ENCODE data around the gene TNNC2. TPM values are rescaled to one million over a fixed set of nuclear protein-coding genes. Genes with fewer than 3 reads are reported as not detected.
A peak's percentile ranks its signal among the peaks of the same experiment; 100 is the strongest.

TNNC2 gene
- total and polyA plus RNA-seq, 5 donors: 0.46 to 0.77 TPM; not detected in 3

- no peak for DNase-seq
- intact Hi-C loops (cut with DNase I): no loop called here
- no peak for ATAC-seq
- H3K27ac ChIP-seq (ENCODE audit: low read length): no peak overlapping the region
- no peaks in the 10 kb centered on the region for H3K9me3 ChIP-seq (ENCODE audit: control insufficient read depth, low read length)
- H3K27me3 ChIP-seq (ENCODE audit: control insufficient read depth, insufficient read depth): no peaks in the 10 kb centered on the region
- no peak overlapping the region for H3K4me3 ChIP-seq (ENCODE audit: low read length)
- peaks cover 3% of the 10 kb centered on the region for H3K4me1 ChIP-seq (ENCODE audit: control insufficient read depth, insufficient read depth, low read length)
- 68% methylated on average over 3 of the region's 3 CpGs for WGBS
Observed at GRCh38 chr20:45818239-45818638, 8.9 kb downstream of the TNNC2 start.

GRCh38 chr20:45817376-45818194 is 9.5 kb downstream of the TNNC2 start:
- 59% methylated on average over 9 of the region's 9 CpGs for WGBS
- no peak for ATAC-seq
- no peak for DNase-seq
- Histone ChIP-seq H3K9me3 (ENCODE audit: control insufficient read depth, low read length) (no peaks in the 10 kb centered on the region), H3K27me3 (ENCODE audit: control insufficient read depth, insufficient read depth) (no peaks in the 10 kb centered on the region), H3K4me1 (ENCODE audit: control insufficient read depth, insufficient read depth, low read length) (no peaks in the 10 kb centered on the region), H3K27ac (ENCODE audit: low read length) (peak overlapping the region; percentile 31), H3K4me3 (ENCODE audit: low read length) (no peak overlapping the region)
- intact Hi-C loops (cut with DNase I): no loop called here

- intact Hi-C loops (cut with DNase I): no loop called here
- Histone ChIP-seq H3K27ac (ENCODE audit: low read length) (no peak overlapping the region), H3K27me3 (ENCODE audit: control insufficient read depth, insufficient read depth) (no peaks in the 10 kb centered on the region), H3K9me3 (ENCODE audit: control insufficient read depth, low read length) (no peaks in the 10 kb centered on the region), H3K4me1 (ENCODE audit: control insufficient read depth, insufficient read depth, low read length) (no peaks in the 10 kb centered on the region), H3K4me3 (ENCODE audit: low read length) (no peak overlapping the region)
- WGBS: 96% methylated on average over 3 of the region's 3 CpGs
- DNase-seq (no peak), ATAC-seq (no peak)
Observed at GRCh38 chr20:45816951-45817350, 10.2 kb downstream of the TNNC2 start.

GRCh38 chr20:45814314-45814713 is 12.8 kb downstream of the TNNC2 start:
- ATAC-seq (no peak), DNase-seq (no peak)
- H3K27me3 ChIP-seq (ENCODE audit: control insufficient read depth, insufficient read depth): no peaks in the 10 kb centered on the region
- H3K4me1 ChIP-seq (ENCODE audit: control insufficient read depth, insufficient read depth, low read length): no peaks in the 10 kb centered on the region
- 90% methylated on average over 3 of the region's 3 CpGs for WGBS
- H3K27ac ChIP-seq (ENCODE audit: low read length): no peak overlapping the region
- H3K9me3 ChIP-seq (ENCODE audit: control insufficient read depth, low read length): no peaks in the 10 kb centered on the region
- H3K4me3 ChIP-seq (ENCODE audit: low read length): no peak overlapping the region
- intact Hi-C loops (cut with DNase I): no loop called here

GRCh38 chr20:45813489-45813888 is 13.6 kb downstream of the TNNC2 start:
- intact Hi-C loops (cut with DNase I): no loop called here
- Histone ChIP-seq H3K4me3 (ENCODE audit: low read length) (no peak overlapping the region), H3K27me3 (ENCODE audit: control insufficient read depth, insufficient read depth) (no peaks in the 10 kb centered on the region), H3K4me1 (ENCODE audit: control insufficient read depth, insufficient read depth, low read length) (no peaks in the 10 kb centered on the region), H3K27ac (ENCODE audit: low read length) (no peak overlapping the region), H3K9me3 (ENCODE audit: control insufficient read depth, low read length) (no peaks in the 10 kb centered on the region)
- ATAC-seq (no peak), DNase-seq (no peak)
- 61% methylated on average over 7 of the region's 7 CpGs for WGBS

GRCh38 chr20:45813006-45813340 is 14.1 kb downstream of the TNNC2 start:
- Histone ChIP-seq H3K27ac (ENCODE audit: low read length) (no peak overlapping the region), H3K9me3 (ENCODE audit: control insufficient read depth, low read length) (no peaks in the 10 kb centered on the region), H3K4me1 (ENCODE audit: control insufficient read depth, insufficient read depth, low read length) (no peaks in the 10 kb centered on the region), H3K4me3 (ENCODE audit: low read length) (peak overlapping the region; percentile 57), H3K27me3 (ENCODE audit: control insufficient read depth, insufficient read depth) (no peaks in the 10 kb centered on the region)
- ATAC-seq (no peak), DNase-seq (no peak)
- intact Hi-C loops (cut with DNase I): no loop called here
- 5% methylated on average over 11 of the region's 11 CpGs for WGBS

GRCh38 chr20:45812157-45813005 is 14.7 kb downstream of the TNNC2 start, which contains the start of gene UBE2C:
UBE2C (plus strand) TSS chr20:45812644; CDS start chr20:45812696, 52 bp downstream.
- WGBS: under 1% methylated on average over 65 of the region's 65 CpGs
- intact Hi-C loops (cut with DNase I): no loop called here
- no peaks in the 10 kb centered on the region for H3K4me1 ChIP-seq (ENCODE audit: control insufficient read depth, insufficient read depth, low read length)
- peak within 1 kb of the TSS; percentile 57 for H3K4me3 ChIP-seq (ENCODE audit: low read length)
- no peaks in the 10 kb centered on the region for H3K9me3 ChIP-seq (ENCODE audit: control insufficient read depth, low read length)
- DNase-seq (peak; percentile 97 to 99 (median 98)), ATAC-seq (peak; percentile 99)
- no peak within 1 kb of the TSS for H3K27ac ChIP-seq (ENCODE audit: low read length)
- H3K27me3 ChIP-seq (ENCODE audit: control insufficient read depth, insufficient read depth): no peaks in the 10 kb centered on the region

GRCh38 chr20:45810191-45810970 is 16.7 kb downstream of the TNNC2 start:
- Histone ChIP-seq H3K27ac (ENCODE audit: low read length) (no peak overlapping the region), H3K27me3 (ENCODE audit: control insufficient read depth, insufficient read depth) (no peaks in the 10 kb centered on the region), H3K9me3 (ENCODE audit: control insufficient read depth, low read length) (no peaks in the 10 kb centered on the region), H3K4me3 (ENCODE audit: low read length) (no peak overlapping the region), H3K4me1 (ENCODE audit: control insufficient read depth, insufficient read depth, low read length) (no peaks in the 10 kb centered on the region)
- ATAC-seq (no peak), DNase-seq (no peak)
- 89% methylated on average over 8 of the region's 8 CpGs for WGBS
- intact Hi-C loops (cut with DNase I): no loop called here

- Histone ChIP-seq H3K4me1 (ENCODE audit: control insufficient read depth, insufficient read depth, low read length) (no peaks in the 10 kb centered on the region), H3K27ac (ENCODE audit: low read length) (no peak overlapping the region), H3K4me3 (ENCODE audit: low read length) (no peak overlapping the region), H3K9me3 (ENCODE audit: control insufficient read depth, low read length) (no peaks in the 10 kb centered on the region), H3K27me3 (ENCODE audit: control insufficient read depth, insufficient read depth) (no peaks in the 10 kb centered on the region)
- DNase-seq (no peak), ATAC-seq (no peak)
- 80% methylated on average over 7 of the region's 7 CpGs for WGBS
- intact Hi-C loops (cut with DNase I): loop anchor here in 1 of 4 donors (10.0 kb wide), 1 partner anchor 163 kb away; no protein-coding TSS in a partner anchor
Observed at GRCh38 chr20:45801851-45802250, 25.3 kb downstream of the TNNC2 start.

GRCh38 chr20:45798935-45799642 is 28.0 kb downstream of the TNNC2 start:
- intact Hi-C loops (cut with DNase I): loop anchor here in 1 of 4 donors (10.0 kb wide), 1 partner anchor 166 kb away; no protein-coding TSS in a partner anchor
- Histone ChIP-seq H3K9me3 (ENCODE audit: control insufficient read depth, low read length) (no peaks in the 10 kb centered on the region), H3K27me3 (ENCODE audit: control insufficient read depth, insufficient read depth) (no peaks in the 10 kb centered on the region), H3K4me3 (ENCODE audit: low read length) (no peak overlapping the region), H3K27ac (ENCODE audit: low read length) (peak overlapping the region; percentile 43), H3K4me1 (ENCODE audit: control insufficient read depth, insufficient read depth, low read length) (no peaks in the 10 kb centered on the region)
- DNase-seq (peak; percentile 47 to 77 (median 66)), ATAC-seq (peak; percentile 80 to 83)
- WGBS: 31% methylated on average over 4 of the region's 4 CpGs

All from right cardiac atrium (tissue), 5 donors.